Right lobe of liver (tissue), 6 donors: ENCODE data around the gene RPL3. TPM values are rescaled to one million over a fixed set of nuclear protein-coding genes. Genes with fewer than 3 reads are reported as not detected.

Experiments
- ATAC-seq, 4 donors: fragments of 200-7000 bp; cut with Tn5 transposase; one replicate each; pipeline ENCODE4 v1.9.1; 2020; ENCODE audit warnings: mild to moderate bottlenecking in 4 of 4, moderate library complexity in 4 of 4
- DNase-seq, 3 donors: peaks; one replicate each; pipeline ENCODE4 v3.0.0-alpha.2; 2020
- H3K27ac ChIP-seq, 3 donors: fragments of 200-600 bp; one replicate each; pipeline ENCODE4 v1.8.0; 2022
- H3K27me3 ChIP-seq, 2 donors: fragments of 200-600 bp; one replicate each; pipeline ENCODE4 v1.8.0; 2022
- H3K36me3 ChIP-seq, 4 donors: fragments of 200-600 bp; sonication (generic) in 1 of 4; one replicate each; pipeline versions ENCODE4 v1.5.1 to v1.8.0; 2017 to 2022; ENCODE audit warnings: control low read depth in 1 of 4
- H3K4me1 ChIP-seq, 4 donors: fragments of 200-600 bp; sonication (generic) in 1 of 4; one replicate each; pipeline versions ENCODE4 v1.5.1 to v1.8.0; 2017 to 2022; ENCODE audit warnings: control low read depth in 1 of 4
- H3K4me3 ChIP-seq, 3 donors: fragments of 200-600 bp; one replicate each; pipeline ENCODE4 v1.8.0; 2022
- H3K9me3 ChIP-seq, 4 donors: fragments of 200-600 bp; sonication (generic) in 1 of 4; one replicate each; pipeline versions ENCODE4 v1.5.1 to v1.8.0; 2017 to 2022; ENCODE audit warnings: control low read depth in 1 of 4
- POLR2A ChIP-seq: fragments of 450-650 bp; IDR thresholded peaks from one replicate; pipeline ENCODE4 v1.6.1; 2017; ENCODE audit warnings: antibody characterized with exemption, mild to moderate bottlenecking
- WGBS: methylation state at CpG from one replicate; pipeline ENCODE4 v1.1.6; 2018; ENCODE audit warnings: low coverage, low lambda C conversion rate; ENCODE audit not compliant: insufficient coverage; ENCODE audit errors: missing lambda C conversion rate; 5-methylcytosine and 5-hydroxymethylcytosine counted together
- intact Hi-C, 2 donors: fragments of 100-400 bp; cut with DNase I; formaldehyde crosslinking; loops; one replicate each; pipeline versions ENCODE4 v1.11.2 to v1.14.1; 2022
- total RNA-seq, 6 experiments: library from RNA; depleted of rRNA in 2 of 6; stranded (reverse); fragments of >200 nt in 2 of 6; fragmentation: NEBNext Ultra II Directional in 3 of 6; extraction: Animal tissue kit (Norgen Biotek cat#: 25700) in 3 of 6; gene quantifications; one replicate each; pipeline versions ENCODE4 v1.1.0 to v1.2.4, GENCODE V29; 2016 to 2023
- TF ChIP-seq, protein P1 (sequence below), 4 donors: fragments of 200-600 bp in 3 of 4; fragments of 450-650 bp in 1 of 4; IDR thresholded peaks; one replicate each; pipeline versions ENCODE4 v1.5.1 to v1.8.0; 2016 to 2022; ENCODE audit warnings: antibody characterized with exemption in 4 of 4, mild to moderate bottlenecking in 2 of 4
- donor health status: DM: no; HTN: yes; CAD: no.
- donor health status: DM: no; HTN: no; CAD: no.
- donor health status: DM: no; HTN: no; CAD: no.
- donor health status: DM: no; HTN: yes; CAD: no.
- donor health status: DM: no; HTN: yes; CAD: no.

The RPL3 gene
- total RNA-seq, 6 experiments from 2014 or later, result 648 to 905 (median 743) TPM

DNA sequence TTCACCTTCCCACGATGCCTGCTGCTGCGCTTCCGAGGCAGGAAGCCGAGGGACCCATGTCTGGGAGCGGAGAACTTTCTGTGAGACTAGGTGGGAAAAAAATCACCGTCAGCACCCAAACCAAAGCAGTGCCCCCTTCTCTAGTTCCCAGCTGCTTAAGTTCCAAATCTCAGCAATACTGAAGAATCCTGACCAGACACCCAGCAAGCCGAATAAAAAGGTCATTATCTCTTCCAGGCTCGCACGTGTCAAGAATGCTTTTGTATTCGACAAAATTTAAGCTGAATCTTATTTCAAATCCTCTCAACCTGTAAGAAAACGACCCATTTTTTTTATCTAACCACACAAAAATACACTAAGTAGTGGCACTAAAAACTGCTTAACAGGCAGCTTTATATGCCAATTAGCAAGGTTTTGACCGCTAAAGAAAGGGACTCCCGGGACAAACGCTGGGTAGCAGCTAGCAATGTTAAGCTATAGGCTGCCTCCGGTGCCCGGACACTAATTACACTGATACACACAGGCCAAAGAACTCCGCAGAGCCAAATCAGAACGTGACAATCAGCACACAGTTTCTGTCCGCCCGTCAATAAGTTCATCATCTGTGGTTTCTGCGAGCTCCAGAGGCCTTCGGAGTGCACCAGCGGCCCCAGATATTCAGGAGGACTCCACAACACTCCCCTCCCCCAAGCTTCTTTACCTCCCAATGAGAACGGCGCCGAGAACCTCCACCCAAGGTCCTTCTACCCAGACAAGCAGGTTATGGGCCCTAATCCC, 728 bp downstream of the RPL3 start:
- WGBS, result 2% methylated on average over 21 of the region's 26 CpGs
- Histone ChIP-seq H3K4me3 (peak overlapping the region; percentile 65 to 93 (median 91)), H3K27ac (peak overlapping the region; percentile 97 to 99 (median 98)), H3K36me3 (peaks cover 16 to 43% (median 31%) of the 10 kb centered on the region in 4 donors), H3K4me1 (peaks cover 3 to 44% (median 20%) of the 10 kb centered on the region in 4 donors), H3K9me3 (no peaks in the 10 kb centered on the region), H3K27me3 (no peaks in the 10 kb centered on the region)
- DNase-seq (no peak), ATAC-seq (peak; percentile 7 to 30 (median 12))
- intact Hi-C loops, result loop anchor here in 1 of 2 donors (10.0 kb wide), 1 partner anchor 74 kb away; the partner anchor contains the start of gene PDGFB
- TF ChIP-seq POLR2A, result peak; percentile 4
- TF ChIP-seq, protein P1, sequence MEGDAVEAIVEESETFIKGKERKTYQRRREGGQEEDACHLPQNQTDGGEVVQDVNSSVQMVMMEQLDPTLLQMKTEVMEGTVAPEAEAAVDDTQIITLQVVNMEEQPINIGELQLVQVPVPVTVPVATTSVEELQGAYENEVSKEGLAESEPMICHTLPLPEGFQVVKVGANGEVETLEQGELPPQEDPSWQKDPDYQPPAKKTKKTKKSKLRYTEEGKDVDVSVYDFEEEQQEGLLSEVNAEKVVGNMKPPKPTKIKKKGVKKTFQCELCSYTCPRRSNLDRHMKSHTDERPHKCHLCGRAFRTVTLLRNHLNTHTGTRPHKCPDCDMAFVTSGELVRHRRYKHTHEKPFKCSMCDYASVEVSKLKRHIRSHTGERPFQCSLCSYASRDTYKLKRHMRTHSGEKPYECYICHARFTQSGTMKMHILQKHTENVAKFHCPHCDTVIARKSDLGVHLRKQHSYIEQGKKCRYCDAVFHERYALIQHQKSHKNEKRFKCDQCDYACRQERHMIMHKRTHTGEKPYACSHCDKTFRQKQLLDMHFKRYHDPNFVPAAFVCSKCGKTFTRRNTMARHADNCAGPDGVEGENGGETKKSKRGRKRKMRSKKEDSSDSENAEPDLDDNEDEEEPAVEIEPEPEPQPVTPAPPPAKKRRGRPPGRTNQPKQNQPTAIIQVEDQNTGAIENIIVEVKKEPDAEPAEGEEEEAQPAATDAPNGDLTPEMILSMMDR (IDR thresholded peaks at IDR 0.05), result no peak

DNA sequence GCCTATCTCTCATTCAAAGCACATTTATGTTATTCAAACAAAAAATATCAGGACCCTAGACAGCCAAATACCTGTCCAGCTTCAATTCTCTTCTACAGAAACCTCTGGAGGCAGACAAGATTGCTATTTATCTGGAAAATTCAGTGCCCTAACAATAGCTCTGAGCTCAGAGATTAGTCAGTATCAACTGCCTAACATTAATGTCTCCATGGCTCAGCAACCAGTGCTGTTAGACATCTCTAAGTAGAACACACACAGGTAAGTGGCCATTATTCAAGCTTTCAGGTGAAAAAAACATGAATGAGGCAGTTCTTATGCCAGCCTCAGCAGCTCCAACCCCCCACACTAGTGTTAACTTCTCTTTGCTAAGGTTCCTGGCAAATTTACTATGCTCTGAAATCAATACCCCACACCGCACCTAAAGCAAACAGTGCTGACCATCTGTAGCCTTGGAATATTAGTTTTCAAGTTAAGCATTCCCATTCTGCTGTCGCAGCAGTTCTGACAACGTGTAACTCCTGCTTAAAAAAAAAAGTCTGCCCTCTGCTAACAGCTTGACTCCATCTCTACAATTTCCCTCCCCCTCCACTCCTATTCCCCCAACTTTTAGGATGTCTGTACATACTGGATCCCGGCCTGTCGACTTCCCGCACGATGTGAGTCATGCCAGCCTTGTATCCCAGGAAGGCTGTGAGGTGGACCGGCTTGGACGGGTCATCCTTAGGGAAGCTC, 1.5 kb downstream of the RPL3 start:
- no peaks in the 10 kb centered on the region for H3K27me3 ChIP-seq
- TF ChIP-seq POLR2A, result peak; percentile 2
- TF ChIP-seq, protein P1 (IDR thresholded peaks at IDR 0.05), result no peak
- H3K36me3 ChIP-seq, result peaks cover 16 to 50% (median 38%) of the 10 kb centered on the region in 4 donors
- no peaks in the 10 kb centered on the region for H3K9me3 ChIP-seq
- H3K4me3 ChIP-seq, result peak overlapping the region; percentile 65 to 93 (median 91)
- peak in 3 of 4 donors; percentile 1 to 28 (median 16) for ATAC-seq
- DNase-seq, result no peak
- H3K4me1 ChIP-seq, result peaks cover 3 to 50% (median 20%) of the 10 kb centered on the region in 4 donors
- 7% methylated on average over 9 of the region's 9 CpGs for WGBS
- H3K27ac ChIP-seq, result peak overlapping the region in 2 of 3 donors; percentile 97 to 98
- intact Hi-C loops, result loop anchor here in 1 of 2 donors (10.0 kb wide), 1 partner anchor 73 kb away; the partner anchor contains the start of gene PDGFB

DNA sequence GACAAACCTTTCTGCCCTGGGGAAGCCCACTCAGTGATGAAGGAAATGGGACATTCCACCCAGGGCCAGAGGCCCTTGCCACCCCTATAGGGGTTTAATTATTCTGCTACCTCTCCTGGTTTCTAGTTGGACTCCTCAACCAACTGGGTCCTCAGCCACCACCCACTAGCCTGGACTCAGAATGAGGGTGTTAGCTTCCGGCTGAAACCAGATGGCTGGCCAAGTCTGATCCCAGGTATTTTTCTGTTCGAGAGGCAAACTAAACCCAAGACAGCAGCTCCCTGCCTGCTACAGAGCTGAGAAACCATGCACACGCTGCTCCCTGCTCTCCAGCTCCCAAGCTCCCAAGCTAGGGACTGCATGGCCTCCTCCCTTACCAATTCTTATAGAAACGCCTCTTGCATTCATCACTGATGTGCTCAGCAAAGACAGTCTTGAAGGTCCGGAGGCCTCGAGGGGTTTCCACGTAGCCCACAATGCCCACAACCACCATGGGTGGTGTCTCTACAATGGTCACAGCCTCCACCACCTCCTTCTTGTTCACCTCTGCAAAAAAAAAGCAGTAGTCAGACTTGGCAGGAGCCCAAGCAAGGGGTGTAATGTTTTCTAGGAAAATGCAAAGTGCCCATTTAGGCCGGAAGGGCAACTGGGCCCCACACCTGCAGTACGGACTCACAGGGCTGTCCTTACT, 2.2 kb downstream of the RPL3 start:
- ATAC-seq, result no peak
- Histone ChIP-seq H3K9me3 (no peaks in the 10 kb centered on the region), H3K36me3 (peaks cover 21 to 57% (median 41%) of the 10 kb centered on the region in 4 donors), H3K27ac (peak overlapping the region in 1 of 3 donors; percentile 98), H3K27me3 (no peaks in the 10 kb centered on the region), H3K4me1 (peaks cover 3 to 50% (median 20%) of the 10 kb centered on the region in 4 donors), H3K4me3 (peak overlapping the region; percentile 65 to 93 (median 91))
- no peak for TF ChIP-seq POLR2A
- TF ChIP-seq, protein P1 (IDR thresholded peaks at IDR 0.05), result no peak
- intact Hi-C loops, result loop anchor here in 1 of 2 donors (10.0 kb wide), 1 partner anchor 72 kb away; the partner anchor contains the start of gene PDGFB
- WGBS, result 0% methylated on average over 2 of the region's 9 CpGs
- DNase-seq, result no peak
